OCI-LY7 (cell line): Measurements from ENCODE around the gene LHFPL6.

Experiments used
- CTCF ChIP-seq: fragments of 200-600 bp; sonication (generic); conservative IDR thresholded peaks from 2 replicates; pipeline ENCODE4 v1.5.1; 2014; ENCODE audit warnings: mild to moderate bottlenecking, antibody characterized with exemption, low read length, moderate library complexity, mixed read lengths
- EZH2phosphoT487 ChIP-seq: fragments of 200-600 bp; sonication (generic); IDR thresholded peaks from 2 replicates; pipeline ENCODE4 v1.6.1; 2018; ENCODE audit warnings: low read depth, borderline replicate concordance, mild to moderate bottlenecking, mixed run types, antibody characterized with exemption, low read length, moderate library complexity, mixed read lengths

- TF ChIP-seq CTCF = no peak
- TF ChIP-seq EZH2phosphoT487 = no peak
These were observed 233.7 kb downstream of the LHFPL6 start for GRCh38 chr13:39369161-39369890.
